ENCODE data around the gene CMTR1.

Gene CMTR1

DNA sequence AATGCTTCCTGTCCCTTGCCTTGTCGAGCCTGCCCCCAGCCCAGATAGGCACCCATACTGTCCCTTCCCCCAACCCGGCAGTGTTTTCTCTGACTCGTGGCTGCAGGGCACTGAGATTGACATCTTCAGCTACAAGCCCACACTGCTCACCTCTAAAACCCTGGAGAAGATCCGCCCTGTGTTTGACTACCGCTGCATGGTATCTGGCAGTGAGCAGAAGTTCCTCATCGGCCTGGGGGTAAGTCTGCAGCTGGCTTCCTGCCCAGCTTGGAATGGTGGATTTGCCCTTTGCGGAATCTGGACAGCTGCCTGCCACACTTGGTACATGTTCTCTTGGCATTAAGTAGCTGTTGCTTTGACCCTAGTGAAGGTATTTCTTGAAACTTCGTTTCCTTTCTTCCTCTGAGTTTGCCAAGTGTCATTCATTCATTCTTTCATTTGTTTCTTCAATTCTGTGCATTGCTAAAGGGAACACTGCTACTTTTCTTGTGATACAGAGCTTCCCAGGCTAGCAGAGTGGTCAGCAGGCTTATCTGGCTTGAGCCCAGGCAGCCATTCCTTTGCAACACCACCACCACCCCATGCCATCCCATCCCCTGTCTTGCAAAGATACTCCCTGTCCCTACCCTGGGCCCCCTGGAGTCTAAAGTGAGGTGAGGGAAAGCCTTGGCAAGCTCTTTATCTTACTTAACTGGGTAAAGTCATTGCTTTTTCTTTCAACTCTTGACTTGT, 40.5 kb downstream of the CMTR1 start:
- FAIRE-seq (no peak), DNase-seq (ENCODE audit: extremely low spot score, insufficient read length, low read depth) (no peak)

DNA sequence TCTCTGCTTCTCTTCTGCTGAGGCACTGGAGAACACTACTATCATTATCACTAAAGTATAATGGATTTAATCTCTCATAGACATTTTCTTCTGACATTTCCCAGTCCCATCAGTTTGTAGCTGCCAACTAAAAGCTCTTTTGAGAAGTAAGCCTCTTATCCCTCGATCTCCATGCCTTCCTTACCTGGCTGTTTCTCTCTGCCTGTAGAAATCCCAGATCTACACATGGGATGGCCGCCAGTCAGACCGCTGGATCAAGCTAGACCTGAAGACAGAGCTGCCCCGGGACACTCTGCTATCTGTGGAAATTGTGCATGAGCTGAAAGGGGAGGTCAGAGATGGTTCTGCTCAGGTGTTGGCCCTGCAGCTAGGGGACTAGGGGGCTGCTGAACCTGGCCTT, 41.3 kb downstream of the CMTR1 start:
- no peak for FAIRE-seq
- no peak for DNase-seq (ENCODE audit: extremely low spot score, insufficient read length, low read depth)

DNA sequence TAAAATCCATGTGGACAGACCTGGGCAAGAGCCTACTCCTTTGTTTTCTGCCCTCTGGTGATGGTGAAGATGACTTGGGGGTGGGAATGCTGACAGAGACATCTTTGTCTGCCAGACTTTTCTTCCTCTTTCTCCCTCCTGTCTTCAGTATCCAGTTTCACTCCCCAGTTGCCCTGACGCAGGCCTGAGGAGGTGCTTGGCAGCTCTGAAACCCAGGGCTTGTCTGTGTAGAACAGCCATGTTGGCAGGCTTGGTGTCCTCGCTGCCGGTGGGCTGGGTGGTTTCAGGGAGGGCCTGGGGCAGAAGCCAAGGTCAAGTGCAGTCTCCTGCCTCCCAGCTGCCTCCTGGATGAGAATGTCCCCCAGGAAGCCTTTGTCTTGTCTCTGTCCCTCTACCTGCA, 44.2 kb downstream of the CMTR1 start:
- DNase-seq (ENCODE audit: extremely low spot score, insufficient read length, low read depth): no peak
- FAIRE-seq: no peak

DNA sequence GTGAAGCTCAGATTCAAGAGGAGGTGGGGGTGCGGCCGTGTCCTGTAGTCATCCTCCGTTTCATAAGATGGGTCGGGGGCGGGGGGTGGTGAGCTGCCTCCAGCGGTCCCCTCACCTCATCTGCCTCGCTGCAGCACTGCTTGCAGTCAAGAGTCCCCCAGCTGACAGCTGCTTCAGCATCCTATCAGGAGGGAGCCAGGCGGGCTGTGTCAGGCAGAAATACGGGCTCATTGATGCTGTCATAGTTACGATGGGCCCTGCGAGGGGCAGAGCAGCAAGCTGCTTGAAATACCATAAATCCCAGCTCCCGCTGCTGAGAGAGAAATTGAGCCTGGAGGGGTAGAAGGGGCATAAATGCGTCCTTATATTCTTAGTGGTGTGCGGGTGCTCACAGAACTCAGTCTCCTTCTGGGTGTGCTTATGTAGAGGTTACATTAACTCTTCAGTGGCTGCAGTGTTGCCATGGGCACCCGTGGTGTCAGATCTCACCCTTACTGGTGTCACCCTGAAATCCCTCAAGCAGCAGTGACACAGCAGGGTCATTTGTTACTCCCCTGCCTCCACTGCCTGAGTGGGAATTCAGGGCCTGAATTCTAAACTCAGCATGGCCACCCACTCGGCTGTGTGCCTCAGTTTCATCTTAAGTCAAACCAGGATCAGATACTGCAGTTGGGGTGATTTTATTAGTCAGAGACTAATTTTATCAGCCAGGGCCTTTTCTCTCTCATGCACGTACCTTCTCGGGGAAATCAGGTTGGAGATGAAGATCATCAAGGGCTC, 44.8 kb downstream of the CMTR1 start:
- DNase-seq (ENCODE audit: extremely low spot score, insufficient read length, low read depth): no peak
- no peak for FAIRE-seq

DNA sequence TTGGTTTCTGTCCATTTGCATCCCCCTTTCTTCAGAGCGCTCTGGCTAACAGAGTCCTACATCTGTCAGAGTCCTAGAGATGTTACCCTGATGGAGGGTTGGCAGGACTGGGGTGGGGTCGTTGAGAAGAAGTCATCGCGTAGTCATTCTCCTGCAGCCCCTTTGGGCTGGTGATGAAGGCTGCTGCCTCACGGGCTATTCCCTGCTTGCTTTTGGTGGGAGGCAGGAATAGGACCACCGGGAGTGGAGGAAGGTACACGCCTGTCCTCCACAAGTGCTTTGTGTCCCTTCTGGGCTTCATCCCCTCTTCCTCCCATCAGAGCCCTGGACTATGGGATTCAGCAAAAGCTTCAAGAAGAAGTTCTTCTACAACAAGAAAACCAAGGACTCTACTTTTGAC, 45.8 kb downstream of the CMTR1 start:
- DNase-seq (ENCODE audit: extremely low spot score, insufficient read length, low read depth) (no peak), FAIRE-seq (no peak)

DNA sequence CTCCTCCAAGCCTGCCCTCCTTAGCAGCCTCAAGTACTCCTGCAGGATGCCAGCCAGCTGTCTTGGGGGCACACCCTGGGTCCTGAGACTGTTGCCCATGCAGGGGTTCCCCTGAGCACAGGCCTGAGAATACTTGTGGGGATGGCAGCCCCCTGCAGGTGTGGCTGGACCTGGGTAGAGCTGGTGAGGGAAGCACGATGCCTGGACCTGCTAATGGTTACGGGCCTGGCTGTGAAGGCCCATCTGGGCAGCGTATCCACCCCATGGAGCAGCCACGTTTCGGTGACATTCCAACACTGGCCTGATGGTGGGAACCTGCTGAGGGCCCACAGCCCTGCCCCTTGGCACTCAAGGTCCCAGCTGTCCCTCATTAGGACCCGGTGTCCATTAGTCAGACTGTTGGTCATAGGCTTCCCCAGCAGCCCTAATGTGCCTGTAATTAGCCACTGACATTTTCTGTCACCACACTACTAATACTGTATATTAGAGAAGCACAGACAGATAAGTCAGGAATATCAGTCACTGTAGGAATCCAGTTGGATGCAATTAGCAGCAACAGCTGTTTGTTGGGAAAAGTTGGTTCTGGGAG, 46.3 kb downstream of the CMTR1 start:
- FAIRE-seq (no peak), DNase-seq (ENCODE audit: extremely low spot score, insufficient read length, low read depth) (no peak)

DNA sequence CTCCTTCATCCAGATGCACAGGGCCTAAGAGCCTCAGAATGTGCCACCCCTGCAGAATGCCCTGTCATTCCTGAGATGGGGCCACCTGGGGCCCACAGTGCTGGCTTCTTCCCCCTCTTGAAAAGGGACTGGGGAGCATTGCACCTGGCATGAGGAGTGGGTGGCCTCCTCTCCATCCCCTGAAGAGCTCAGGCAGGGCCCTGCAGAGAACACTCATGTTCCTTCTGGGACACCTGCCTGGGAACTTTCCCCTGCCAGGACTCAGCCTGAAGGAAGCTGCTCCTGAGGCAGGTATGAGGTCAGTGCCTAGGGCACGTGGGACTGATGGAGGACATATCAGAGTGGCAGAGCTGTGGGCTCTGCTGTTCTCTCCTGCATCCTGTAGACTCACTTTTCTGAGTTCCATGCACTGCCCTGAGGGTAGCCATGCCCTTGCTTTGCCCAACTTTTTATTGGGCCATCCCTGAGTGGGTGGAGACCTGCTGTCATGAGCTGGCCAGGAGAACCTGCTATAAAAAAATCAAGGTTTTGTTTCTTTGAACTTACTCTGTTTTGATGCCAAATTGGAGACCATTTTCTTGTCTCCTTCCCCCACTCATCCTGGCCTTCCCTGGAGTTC, 47.2 kb downstream of the CMTR1 start:
- no peak for FAIRE-seq
- DNase-seq (ENCODE audit: extremely low spot score, insufficient read length, low read depth): no peak

DNA sequence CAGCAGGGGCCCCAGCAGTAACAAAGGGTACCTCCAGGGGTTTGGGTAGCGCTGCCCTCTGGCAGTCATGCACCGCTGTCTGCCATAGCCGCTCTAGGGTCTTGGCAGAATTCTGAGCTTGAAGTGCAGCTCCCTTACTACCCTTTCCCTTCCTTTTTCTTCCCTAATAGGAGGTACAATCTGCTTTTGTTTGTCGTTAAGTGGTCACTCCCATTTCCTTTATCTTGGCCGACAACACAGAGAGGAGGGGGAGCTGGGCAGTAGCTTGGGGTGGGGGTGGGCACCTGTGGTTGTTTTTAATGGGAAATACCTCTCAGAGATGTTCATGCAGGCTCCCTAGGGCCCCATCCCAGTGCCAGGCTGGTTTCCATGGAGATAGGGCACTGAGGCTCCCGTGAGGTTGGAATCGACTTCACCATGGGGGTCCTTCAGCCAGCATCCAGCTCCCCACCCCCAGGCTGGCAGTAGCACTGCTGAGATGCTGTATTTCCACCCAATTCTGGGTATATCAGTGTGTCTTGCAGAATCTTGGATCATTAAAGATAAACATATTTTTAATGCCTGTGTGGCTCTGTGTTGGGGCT, 48.0 kb downstream of the CMTR1 start:
- DNase-seq (ENCODE audit: extremely low spot score, insufficient read length, low read depth) (no peak), FAIRE-seq (no peak)

DNA sequence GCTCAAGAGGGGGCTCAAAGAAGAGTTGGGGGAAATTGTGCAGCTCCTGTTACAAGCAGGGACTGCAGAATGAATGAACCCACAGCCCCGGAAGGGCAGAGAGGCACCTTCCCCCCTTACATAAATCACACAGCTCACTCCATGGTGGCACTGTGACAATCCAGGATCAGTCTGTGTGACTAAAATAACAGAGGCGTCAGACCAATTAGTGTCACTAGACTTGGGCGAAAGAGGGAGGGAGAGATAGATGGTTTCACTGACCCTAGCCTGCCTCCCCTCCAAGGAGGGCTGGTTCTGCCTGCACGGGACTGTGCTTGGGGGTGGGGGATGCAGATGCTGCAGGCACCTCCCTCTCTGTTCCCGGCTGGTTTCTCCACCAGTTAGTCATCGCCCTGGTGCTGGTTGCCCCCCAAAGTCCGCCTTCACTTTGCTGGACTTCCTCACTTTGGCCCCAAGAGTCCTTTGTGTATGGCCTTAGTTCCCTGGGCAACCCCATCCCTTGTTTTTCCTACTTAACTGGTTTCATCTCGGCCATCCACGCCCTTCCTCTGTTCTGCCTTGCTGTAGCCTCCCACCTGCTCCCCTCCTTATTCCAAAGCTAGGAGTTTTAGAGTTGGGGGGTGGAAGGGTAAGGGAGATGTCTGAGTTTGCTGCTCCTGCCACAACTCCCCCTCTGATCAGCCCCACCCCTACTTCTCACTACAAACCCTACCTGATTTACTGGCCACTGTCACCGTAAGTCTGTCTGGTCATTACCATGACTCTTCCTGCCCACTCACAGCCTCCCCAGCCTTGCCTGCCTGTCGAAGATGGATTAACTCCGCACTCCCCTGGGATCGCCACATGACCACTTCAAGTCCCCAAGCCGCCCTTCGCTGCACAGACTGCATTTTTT, 48.9 kb downstream of the CMTR1 start:
- DNase-seq (ENCODE audit: extremely low spot score, insufficient read length, low read depth) (no peak), FAIRE-seq (no peak)

DNA sequence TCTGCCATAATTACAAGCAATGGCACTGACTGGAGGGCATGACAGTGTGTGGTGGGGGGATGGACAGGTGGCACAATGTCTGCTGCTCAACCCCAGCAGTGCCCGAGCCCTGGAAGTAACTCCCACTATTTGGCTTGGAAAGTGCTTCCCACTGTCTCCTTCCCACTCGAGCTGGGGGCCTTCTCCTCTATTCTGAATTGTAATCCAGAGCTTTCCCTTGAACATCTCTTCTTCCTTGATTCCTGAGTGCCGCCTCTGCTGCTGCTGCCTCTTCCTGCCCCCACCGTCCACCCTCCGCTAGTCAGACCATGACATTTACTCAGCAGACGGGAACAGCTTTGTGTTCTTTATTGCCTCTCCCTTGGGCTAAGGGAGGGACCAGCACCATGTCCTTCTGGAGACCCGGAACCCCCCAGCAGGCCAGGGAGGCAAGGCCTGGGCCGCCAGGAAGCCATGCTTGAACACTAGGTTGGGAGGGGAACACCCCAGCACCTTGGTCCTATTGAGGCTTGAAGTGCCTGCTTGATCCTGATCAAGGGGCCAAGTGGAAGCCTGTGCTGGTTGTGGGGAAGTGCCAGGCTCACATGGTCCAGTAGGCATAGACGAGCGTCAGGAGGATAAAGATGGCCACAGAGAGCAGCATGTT, 49.7 kb downstream of the CMTR1 start:
- DNase-seq (ENCODE audit: extremely low spot score, insufficient read length, low read depth) (no peak), FAIRE-seq (no peak)

DNA sequence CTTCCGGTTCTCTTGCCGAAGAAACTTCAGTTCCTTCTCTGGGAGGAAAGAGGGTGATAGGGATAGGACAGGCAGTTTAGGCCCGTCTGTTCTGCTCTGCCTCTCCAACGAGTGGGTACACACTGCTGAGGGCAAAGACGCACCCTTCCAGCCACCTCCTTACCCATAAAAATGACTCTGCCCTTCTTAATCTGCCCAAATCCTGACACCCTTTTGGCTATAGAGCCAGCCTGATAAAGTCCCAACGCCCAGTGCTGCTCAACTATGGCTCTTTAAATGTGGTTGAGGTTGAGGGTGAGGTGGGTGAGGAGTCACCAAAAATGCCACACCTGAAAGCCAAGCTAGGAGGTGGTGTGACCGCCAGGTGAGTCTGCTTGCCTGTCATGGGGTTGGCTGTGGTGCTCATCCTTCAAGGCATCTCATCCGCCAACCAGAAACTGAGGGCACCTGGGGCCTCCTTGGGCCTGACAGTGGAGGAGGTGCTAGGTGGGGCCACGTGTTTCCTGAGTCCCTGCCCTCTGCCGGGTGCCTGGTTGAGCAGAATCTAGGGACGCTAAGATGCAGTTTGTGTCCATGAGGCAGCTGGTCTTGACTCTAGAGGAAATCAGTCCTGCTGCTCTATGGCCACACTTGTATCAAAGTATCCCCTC, 50.4 kb downstream of the CMTR1 start:
- no peak for FAIRE-seq
- DNase-seq (ENCODE audit: extremely low spot score, insufficient read length, low read depth): no peak

DNA sequence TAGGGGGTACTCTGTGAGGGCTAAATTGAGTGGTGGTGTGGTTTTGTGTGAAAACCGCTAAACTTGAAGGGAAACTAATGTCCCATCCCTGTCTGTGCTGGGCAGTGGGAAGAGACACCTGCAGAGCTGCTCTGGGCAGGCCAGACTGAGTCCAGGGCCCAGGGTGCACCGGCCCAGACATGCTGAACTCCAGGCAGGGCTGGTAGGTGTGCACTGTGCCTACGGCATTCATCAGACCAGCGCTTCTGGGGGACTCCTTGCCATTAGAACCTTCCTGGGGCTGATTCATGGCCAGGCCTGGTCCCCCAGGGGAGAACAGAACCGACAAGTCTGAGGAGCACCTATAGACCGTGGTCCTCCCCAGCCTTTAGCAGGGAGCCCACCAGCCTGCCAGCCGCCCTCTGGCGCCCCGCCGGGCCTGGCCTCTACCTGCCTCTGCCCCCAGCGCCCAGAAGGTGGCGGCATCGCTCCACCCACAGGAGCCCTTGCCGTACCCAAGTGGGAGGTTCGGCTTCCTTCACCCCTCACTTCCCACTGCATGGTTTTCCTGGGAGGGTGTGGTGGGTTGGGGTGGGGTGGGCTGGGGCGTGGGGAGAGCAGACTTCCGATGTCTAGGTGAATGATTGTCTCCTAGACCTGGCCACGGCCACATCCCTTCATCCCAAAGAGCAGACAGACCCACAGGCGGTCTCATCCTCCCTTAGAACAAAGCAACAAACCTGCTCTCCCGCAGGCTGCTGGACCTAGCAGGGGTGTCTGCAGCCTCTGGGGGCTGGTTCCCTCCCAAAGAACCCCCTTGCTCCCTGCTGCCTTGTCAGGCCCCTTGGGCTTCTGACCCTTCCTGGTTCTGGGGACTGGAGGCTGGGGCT, 51.1 kb downstream of the CMTR1 start:
- DNase-seq (ENCODE audit: extremely low spot score, insufficient read length, low read depth): peak; percentile 75
- peak; percentile 68 for FAIRE-seq

DNA sequence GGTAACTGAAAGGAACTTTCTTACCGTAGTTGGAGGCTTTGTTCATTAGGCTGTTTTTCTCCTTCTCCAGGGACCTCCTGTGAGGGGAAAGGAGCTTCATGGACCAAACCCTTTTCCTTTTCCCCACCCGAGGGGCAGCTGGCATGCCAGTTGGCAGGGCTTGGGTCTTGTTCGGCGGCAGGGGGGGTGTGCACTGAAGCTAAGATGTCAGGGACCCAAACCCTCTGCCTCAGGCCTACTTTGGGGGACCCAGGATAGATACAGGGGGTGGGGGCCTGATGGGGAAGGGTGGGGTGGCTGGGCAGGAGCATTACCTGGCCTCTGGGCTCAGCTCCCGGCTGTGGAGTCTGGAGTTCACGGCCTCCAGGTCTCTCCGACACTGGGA, 51.8 kb downstream of the CMTR1 start:
- FAIRE-seq: no peak
- DNase-seq (ENCODE audit: extremely low spot score, insufficient read length, low read depth): no peak

DNA sequence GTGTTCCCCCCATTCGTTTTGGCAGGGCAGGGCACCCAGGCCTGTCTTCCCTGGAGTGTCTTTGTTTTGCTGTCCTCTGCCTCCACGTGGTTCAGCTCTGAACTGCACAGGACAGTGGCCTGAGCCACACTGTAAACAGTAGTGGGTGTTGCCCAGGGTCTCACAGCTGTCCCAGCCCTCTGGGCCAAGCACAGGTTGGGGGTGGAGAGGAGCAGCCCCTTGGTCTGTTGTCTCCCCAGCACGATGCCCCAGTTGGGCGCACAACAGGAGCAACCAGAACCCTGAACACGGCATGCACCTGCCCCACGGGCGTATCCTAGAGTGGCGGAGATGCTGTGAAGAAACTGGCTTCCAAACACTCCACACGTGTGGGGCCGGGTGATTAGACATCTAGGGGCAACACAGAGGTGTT, 52.3 kb downstream of the CMTR1 start:
- FAIRE-seq (no peak), DNase-seq (ENCODE audit: extremely low spot score, insufficient read length, low read depth) (no peak)

DNA sequence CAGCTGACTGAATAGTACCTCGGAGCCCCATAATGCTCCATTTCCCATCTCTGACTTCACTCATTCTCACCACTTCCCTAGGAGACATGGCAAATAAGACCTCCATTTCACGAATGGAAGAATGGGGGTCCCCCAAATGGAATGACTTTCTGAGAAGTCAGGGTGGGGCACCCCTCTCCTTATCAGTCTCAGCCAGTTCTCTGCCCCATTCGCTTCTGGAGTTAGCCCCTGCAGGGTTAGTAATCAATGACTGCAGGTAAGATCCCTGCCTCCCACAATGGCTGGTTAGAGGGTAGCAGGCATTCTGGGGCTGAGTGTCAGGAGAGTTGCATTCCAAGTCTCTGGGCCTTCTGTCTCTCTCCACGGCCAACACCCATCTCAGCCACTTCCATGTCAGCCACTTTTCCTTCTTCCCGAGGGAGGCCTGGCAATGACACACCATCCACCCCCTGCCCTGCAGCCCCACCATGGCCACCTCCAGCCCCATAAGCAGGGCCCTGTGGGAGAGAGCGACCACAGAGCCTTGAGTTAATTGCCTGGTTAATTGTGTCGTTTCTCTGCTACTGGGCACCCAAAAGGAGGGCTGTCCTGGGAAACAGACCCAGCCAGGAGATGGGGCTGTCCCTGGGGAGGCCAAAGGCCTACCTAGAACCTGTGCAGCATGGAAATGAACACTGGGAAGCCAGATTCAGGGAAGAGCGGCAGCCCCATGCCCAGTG, 53.3 kb downstream of the CMTR1 start:
- no peak for DNase-seq (ENCODE audit: extremely low spot score, insufficient read length, low read depth)
- FAIRE-seq: no peak

DNA sequence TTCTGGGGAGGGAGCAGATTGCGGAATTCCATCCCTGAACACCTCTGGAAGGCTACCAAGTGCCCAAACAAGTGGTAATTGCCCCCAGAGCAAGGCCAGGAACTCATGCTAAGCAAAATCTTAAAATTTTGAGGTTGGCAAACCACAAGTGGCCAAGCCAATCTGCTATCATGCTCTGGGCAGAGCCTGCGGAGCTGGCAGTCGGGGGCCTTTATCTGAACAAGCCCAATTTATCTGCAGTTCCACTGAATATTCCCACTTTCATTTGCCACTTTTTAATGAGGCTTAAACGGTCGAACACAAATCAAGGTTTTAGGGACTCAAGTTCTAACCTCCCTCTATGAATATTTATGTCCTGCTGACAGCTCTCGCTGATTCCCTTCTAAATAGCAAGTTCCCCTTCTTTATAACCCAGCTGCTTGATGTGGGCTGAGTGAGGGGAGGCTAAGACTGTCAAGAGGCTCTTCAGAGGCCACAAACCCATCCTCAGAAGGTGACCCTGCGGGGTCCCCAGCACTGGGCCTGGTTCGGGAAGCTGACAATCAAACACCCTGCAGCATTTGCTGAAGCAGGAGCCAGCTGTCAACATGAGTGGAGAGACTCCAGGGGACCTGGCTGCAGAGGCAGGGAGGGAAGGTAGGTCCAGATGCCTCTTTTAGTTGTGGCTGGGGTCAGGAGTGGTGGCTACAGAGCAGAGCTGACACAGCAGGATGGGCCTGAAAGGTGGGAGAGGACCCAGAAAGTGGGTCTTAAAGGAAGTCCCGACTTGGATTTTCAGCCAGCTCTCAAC, 54.8 kb downstream of the CMTR1 start:
- no peak for DNase-seq (ENCODE audit: extremely low spot score, insufficient read length, low read depth)
- no peak for FAIRE-seq
